Stimulated activated effector memory CD8-positive, alpha-beta T cell treated with anti-CD3 and anti-CD28 coated beads, Interleukin-12 subunit alpha, Interleukin-12 subunit beta, amount 100 ng/mL, for 72 hours (primary cell): ENCODE data around the gene MLPH.
A peak's percentile ranks its signal among the peaks of the same experiment; 100 is the strongest.

Experiments
- ATAC-seq: fragments of 150-1000 bp; cut with Tn5 transposase; 2 replicates; pipeline ENCODE4 v1.10.0; 2021
- DNase-seq, 2 donors: peaks; one replicate each; pipeline ENCODE4 v3.0.0; 2021 to 2022; ENCODE audit warnings: low spot score in 2 of 2
- H3K27ac Mint-ChIP-seq: one replicate; pipeline ENCODE4 v1.8.0; 2022; ENCODE audit warnings: mild to moderate bottlenecking, mixed read lengths
- H3K36me3 Mint-ChIP-seq: one replicate; pipeline ENCODE4 v1.8.0; 2022; ENCODE audit warnings: mild to moderate bottlenecking, mixed read lengths
- H3K4me1 Mint-ChIP-seq: one replicate; pipeline ENCODE4 v1.8.0; 2022; ENCODE audit warnings: mixed read lengths
- H3K4me3 Mint-ChIP-seq: one replicate; pipeline ENCODE4 v1.8.0; 2022; ENCODE audit warnings: mild to moderate bottlenecking, mixed read lengths
- H3K9me3 Mint-ChIP-seq: one replicate; pipeline ENCODE4 v1.8.0; 2022; ENCODE audit warnings: mixed read lengths

MLPH gene

GRCh38 chr2:237511885-237512405, 24.9 kb downstream of the MLPH start:
- Mint-ChIP-seq H3K36me3 (no peaks in the 10 kb centered on the region), H3K4me1 (no peaks in the 10 kb centered on the region), H3K9me3 (no peaks in the 10 kb centered on the region), H3K4me3 (no peak overlapping the region), H3K27ac (no peak overlapping the region)
- DNase-seq, result no peak
- no peak for ATAC-seq

DNA sequence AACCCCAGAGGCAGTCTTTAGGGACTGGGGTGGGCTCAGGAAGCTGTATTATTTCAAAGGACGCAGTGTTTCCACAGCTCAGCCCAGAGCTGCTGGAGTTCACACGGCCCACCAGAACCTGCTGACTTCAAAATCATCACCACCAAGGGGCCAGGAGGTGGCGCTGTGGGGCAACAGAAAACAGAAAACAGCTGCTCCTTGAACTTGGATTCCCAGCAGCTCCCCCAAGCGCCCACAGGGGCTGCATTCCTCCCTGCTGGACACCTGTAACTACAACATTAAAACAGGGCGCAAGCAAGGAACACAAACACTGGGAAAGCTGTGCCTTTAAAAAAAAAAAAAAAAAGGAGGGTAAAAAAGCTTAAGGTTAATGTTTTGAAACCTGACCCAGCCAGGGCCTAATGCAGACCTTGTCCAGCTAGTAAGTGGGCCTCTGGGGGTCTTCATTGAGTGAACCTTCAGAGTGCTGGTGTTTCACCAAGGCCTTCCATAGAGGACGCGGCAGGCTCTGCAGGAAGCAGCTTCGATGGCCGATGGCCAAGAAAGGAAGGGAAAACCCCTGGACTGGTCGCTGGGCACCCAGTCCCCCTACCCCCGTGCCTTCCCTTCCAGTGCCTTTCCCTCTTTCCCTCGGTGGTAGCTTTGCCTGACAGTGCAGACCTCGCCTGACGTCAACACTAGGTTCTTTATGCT, 25.9 kb downstream of the MLPH start:
- Mint-ChIP-seq H3K36me3 (no peaks in the 10 kb centered on the region), H3K4me3 (no peak overlapping the region), H3K27ac (no peak overlapping the region), H3K4me1 (no peaks in the 10 kb centered on the region), H3K9me3 (no peaks in the 10 kb centered on the region)
- ATAC-seq (peak; percentile 70), DNase-seq (peak; percentile 47 to 82)

- DNase-seq (no peak), ATAC-seq (no peak)
- Mint-ChIP-seq H3K36me3 (no peaks in the 10 kb centered on the region), H3K4me1 (no peaks in the 10 kb centered on the region), H3K27ac (no peak overlapping the region), H3K4me3 (no peak overlapping the region), H3K9me3 (no peaks in the 10 kb centered on the region)
Measured at GRCh38 chr2:237513693-237514092, 26.6 kb downstream of the MLPH start.

GRCh38 chr2:237514474-237515130, 27.6 kb downstream of the MLPH start:
- Mint-ChIP-seq H3K36me3 (no peaks in the 10 kb centered on the region), H3K4me1 (no peaks in the 10 kb centered on the region), H3K4me3 (no peak overlapping the region), H3K27ac (no peak overlapping the region), H3K9me3 (no peaks in the 10 kb centered on the region)
- DNase-seq, result no peak
- ATAC-seq, result no peak

DNA sequence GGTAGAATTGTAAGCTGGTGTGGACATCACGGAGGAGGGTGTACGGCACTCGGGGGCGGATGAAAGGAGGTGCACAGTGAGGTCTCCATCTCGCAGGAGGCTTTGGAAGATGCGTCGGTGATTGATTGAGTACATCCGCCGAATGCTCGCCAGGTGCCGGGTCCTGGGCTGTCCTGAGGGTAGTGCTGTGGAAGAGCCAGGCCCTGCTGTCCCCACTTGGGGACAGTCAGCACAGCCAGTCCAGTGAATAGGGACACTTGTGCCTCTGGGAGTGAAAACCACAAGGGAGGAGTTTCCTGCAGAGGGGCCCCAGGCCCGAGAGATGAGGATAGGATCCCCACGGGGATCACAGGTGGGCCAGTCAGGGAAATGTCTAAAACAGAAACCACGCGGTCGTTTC, 28.1 kb downstream of the MLPH start:
- no peak overlapping the region for H3K4me3 Mint-ChIP-seq
- H3K27ac Mint-ChIP-seq, result no peak overlapping the region
- H3K36me3 Mint-ChIP-seq, result no peaks in the 10 kb centered on the region
- ATAC-seq, result no peak
- no peak for DNase-seq
- no peaks in the 10 kb centered on the region for H3K4me1 Mint-ChIP-seq
- no peaks in the 10 kb centered on the region for H3K9me3 Mint-ChIP-seq

- Mint-ChIP-seq H3K4me1 (no peaks in the 10 kb centered on the region), H3K4me3 (no peak overlapping the region), H3K27ac (no peak overlapping the region), H3K9me3 (no peaks in the 10 kb centered on the region), H3K36me3 (no peaks in the 10 kb centered on the region)
- ATAC-seq (no peak), DNase-seq (no peak)
Measured at GRCh38 chr2:237515621-237516275, 28.7 kb downstream of the MLPH start.

GRCh38 chr2:237517163-237517562, 30.1 kb downstream of the MLPH start:
- no peak overlapping the region for H3K27ac Mint-ChIP-seq
- ATAC-seq (no peak), DNase-seq (no peak)
- H3K9me3 Mint-ChIP-seq, result no peaks in the 10 kb centered on the region
- H3K4me1 Mint-ChIP-seq, result no peaks in the 10 kb centered on the region
- no peak overlapping the region for H3K4me3 Mint-ChIP-seq
- no peaks in the 10 kb centered on the region for H3K36me3 Mint-ChIP-seq

DNA sequence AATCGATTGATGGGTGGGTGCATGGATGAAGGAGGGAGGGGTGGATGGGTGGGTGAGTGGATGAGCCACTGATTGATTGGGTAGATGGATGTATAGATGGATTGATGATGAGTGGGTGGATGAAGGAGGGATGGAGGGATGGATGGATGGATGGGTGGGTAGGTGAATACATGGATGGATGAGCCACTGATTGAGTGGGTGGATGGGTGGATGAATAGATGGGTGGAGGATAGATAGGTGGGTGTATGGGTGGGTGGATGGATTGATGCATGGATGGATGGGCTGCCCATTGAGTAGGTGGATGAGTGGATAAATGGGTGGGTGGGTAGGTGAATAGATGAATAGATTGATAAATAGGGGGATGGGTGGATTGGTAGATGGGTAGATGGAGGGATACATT, 30.9 kb downstream of the MLPH start:
- DNase-seq (no peak), ATAC-seq (no peak)
- H3K27ac Mint-ChIP-seq, result no peak overlapping the region
- no peaks in the 10 kb centered on the region for H3K9me3 Mint-ChIP-seq
- H3K36me3 Mint-ChIP-seq, result no peaks in the 10 kb centered on the region
- H3K4me1 Mint-ChIP-seq, result no peaks in the 10 kb centered on the region
- no peak overlapping the region for H3K4me3 Mint-ChIP-seq

GRCh38 chr2:237519506-237520245, 32.6 kb downstream of the MLPH start:
- H3K9me3 Mint-ChIP-seq, result no peaks in the 10 kb centered on the region

DNA sequence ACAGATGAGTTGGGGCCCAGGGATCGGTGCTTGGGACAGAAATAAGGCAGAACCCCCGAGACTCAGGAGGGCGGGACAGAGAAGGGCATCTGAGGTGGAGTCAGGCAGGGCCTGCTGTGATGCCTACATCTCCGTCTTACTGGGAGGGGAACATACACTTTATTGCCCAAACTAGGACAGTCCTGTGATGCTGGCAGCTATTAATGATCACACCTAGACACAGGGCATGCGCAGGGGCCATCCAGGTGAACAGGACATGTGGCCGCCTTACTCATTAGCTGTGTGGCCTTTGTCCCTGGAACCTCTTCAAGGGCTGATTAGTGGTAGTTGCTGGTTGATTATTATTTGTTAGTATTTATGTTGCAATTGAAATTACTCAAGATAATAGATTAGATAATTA, 33.2 kb downstream of the MLPH start:
- Mint-ChIP-seq H3K9me3 (no peaks in the 10 kb centered on the region), H3K4me3 (no peak overlapping the region), H3K36me3 (no peaks in the 10 kb centered on the region), H3K27ac (no peak overlapping the region), H3K4me1 (no peaks in the 10 kb centered on the region)
- DNase-seq (no peak), ATAC-seq (peak; percentile 17)

More at GRCh38 chr2:237519506-237520245, 32.6 kb downstream of the MLPH start:
- Mint-ChIP-seq H3K4me1 (no peaks in the 10 kb centered on the region), H3K27ac (no peak overlapping the region), H3K36me3 (no peaks in the 10 kb centered on the region), H3K4me3 (no peak overlapping the region)
- ATAC-seq (peak; percentile 27), DNase-seq (no peak)

DNA sequence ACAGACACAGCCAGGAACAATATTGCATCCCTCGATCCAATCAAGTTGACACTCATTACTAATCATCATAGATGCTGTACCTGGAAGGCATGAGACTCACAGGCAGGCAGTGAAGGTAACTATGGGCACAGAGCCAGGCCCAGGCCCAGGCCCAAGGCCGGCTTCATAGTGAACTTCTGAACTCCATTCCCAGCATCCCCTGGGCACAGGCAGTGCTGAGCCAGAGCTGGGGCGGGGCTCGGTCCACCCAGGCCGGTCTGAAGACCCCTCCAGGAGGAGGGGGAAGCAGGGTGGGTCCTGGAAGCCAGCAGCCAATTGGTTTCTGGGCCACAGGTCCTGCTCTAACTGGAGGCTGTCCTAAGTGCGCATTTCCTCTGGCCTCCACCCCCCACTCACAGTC, 37.6 kb downstream of the MLPH start:
- Mint-ChIP-seq H3K4me3 (no peak overlapping the region), H3K36me3 (no peaks in the 10 kb centered on the region), H3K27ac (no peak overlapping the region), H3K4me1 (no peaks in the 10 kb centered on the region), H3K9me3 (no peaks in the 10 kb centered on the region)
- ATAC-seq (no peak), DNase-seq (no peak)

DNA sequence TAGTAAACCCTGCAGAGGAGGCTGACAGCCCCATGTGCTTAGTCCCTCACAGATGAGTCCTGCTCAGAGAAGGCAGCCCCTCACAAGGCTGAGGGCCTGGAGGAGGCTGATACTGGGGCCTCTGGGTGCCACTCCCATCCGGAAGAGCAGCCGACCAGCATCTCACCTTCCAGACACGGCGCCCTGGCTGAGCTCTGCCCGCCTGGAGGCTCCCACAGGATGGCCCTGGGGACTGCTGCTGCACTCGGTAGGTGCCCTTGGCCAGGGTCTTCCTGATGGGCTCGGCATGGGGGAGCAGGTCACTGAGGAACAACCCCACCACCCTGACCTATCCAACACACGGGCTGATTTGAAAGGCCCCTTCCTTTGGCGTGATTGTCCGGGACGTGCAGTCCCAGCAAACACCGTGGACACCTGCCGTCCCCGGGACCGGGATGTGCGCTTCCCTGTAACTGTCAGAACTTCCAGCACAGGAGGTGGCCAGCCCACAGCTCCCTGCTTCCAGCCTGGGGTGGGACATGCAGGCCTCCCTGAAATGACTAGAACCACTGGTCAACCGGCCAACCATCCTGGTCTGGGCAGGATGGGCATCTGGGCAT, 38.6 kb downstream of the MLPH start:
- ATAC-seq, result peak; percentile 13
- H3K27ac Mint-ChIP-seq, result no peak overlapping the region
- H3K4me3 Mint-ChIP-seq, result no peak overlapping the region
- H3K4me1 Mint-ChIP-seq, result no peaks in the 10 kb centered on the region
- DNase-seq, result no peak
- H3K9me3 Mint-ChIP-seq, result no peaks in the 10 kb centered on the region
- no peaks in the 10 kb centered on the region for H3K36me3 Mint-ChIP-seq

GRCh38 chr2:237527233-237527632, 40.2 kb downstream of the MLPH start:
- H3K27ac Mint-ChIP-seq, result no peak overlapping the region
- H3K36me3 Mint-ChIP-seq, result no peaks in the 10 kb centered on the region

GRCh38 chr2:237527766-237528165, 40.7 kb downstream of the MLPH start:
- Mint-ChIP-seq H3K27ac (no peak overlapping the region), H3K9me3 (no peaks in the 10 kb centered on the region), H3K4me1 (no peaks in the 10 kb centered on the region), H3K36me3 (no peaks in the 10 kb centered on the region), H3K4me3 (no peak overlapping the region)
- ATAC-seq, result no peak
- DNase-seq, result no peak

More at GRCh38 chr2:237527233-237527632, 40.2 kb downstream of the MLPH start:
- Mint-ChIP-seq H3K4me1 (no peaks in the 10 kb centered on the region), H3K9me3 (no peaks in the 10 kb centered on the region), H3K4me3 (no peak overlapping the region)
- ATAC-seq (no peak), DNase-seq (no peak)
